GM18951 (cell line): ENCODE data around the gene LRRC1.

ENCODE experiments used
- POLR2A ChIP-seq: IDR thresholded peaks from 4 replicates; pipeline ENCODE4 v1.6.1; 2011; ENCODE audit warnings: mild to moderate bottlenecking; ENCODE audit not compliant: insufficient read length, insufficient read depth; ENCODE audit errors: extremely low read depth
- in situ Hi-C: fragments of 300-500 bp; cut with MboI; formaldehyde crosslinking; loops from one replicate; pipeline ENCODE4 v1.12.0; 2022; ENCODE audit warnings: low sequenced_read_pairs, mixed read lengths, inconsistent platforms; ENCODE audit not compliant: unreplicated experiment

The LRRC1 gene

DNA sequence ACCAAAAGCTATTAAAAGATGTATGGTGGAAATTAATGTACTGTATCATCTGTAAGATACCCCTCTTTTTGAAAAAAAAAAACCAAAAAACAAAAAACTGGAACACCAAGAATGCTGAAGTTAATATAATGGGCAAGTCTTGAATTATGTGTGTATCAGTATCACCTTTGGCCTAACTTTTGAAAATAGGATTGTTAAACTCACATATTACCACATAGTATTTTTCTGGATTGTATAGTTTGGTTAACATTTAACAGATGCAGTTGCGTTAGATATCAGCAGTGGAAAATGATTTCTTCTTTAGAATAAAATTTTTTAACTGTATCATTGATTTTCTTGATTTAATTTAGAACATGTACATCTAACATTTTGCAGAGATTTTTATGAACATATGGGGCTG is 118.5 kb downstream of the LRRC1 start:
- TF ChIP-seq POLR2A, result no peak
- in situ Hi-C loops, result no loop called here

DNA sequence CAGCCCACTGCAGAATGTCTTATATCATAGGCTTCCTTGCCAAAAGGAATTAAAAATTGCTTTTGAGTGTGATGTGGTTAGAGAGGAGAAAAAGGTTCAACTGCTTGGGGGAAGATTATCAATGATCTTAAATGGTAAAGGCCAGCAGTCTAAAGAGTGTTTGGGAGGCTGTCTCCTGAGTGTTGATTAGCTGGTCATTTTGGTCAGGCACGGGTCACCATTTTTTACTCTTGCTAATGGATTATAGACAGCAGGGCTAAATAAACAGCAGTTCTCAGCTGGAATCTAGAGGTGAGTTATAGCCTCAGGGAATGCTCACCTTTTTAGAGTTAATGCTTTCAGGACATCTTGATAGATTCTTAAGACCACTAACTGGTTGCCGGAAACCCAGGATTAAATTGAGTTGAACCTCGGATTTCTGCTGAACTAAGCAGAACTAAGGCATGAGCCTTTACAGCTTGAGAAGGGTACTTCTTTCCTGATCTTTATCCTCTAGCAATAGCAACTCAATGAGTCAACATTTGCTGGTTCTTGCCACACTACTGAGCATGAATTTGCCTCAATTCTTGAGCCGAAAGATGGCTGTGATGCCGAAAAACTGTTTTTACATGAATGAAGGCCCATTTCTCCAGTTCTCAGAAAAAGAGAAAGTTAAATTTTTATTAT is 120.4 kb downstream of the LRRC1 start:
- in situ Hi-C loops, result no loop called here
- TF ChIP-seq POLR2A, result no peak

GRCh38 chr6:53916804-53917463 is 122.1 kb downstream of the LRRC1 start:
- in situ Hi-C loops, result no loop called here
- TF ChIP-seq POLR2A, result no peak

GRCh38 chr6:53917464-53917842 is 122.6 kb downstream of the LRRC1 start:
- in situ Hi-C loops, result no loop called here
- TF ChIP-seq POLR2A, result no peak

DNA sequence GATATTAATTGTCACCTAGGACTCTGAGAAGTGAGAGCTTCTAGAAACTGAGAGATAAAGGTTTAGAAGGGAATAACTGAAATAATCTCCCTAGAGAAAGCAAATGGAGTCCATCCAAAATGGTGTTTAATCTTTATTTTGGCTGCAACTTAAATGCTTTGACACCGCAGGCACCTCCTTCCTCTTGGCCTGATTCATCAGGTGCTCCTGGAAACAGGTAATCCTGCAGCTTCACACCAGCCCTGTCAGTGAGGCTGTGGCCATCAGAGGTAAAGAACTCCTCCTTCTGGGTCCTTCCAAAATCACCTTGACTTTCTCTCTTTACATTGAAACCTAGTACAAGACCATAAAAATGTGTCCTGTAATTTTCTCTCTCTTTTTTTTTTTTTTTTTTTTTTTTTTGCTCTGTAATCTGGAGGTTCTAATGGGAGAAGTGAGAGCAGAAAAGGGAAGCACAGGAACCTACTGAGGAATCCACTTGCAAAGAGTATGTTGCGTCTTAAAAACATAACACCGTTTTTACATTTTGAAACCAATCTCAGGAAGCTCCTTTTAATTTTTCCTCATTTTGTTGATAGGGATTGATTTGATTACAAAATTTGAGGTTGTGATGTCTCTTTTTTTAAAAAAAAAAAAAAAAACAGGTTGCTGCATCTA is 124.2 kb downstream of the LRRC1 start:
- in situ Hi-C loops, result no loop called here
- TF ChIP-seq POLR2A, result no peak

DNA sequence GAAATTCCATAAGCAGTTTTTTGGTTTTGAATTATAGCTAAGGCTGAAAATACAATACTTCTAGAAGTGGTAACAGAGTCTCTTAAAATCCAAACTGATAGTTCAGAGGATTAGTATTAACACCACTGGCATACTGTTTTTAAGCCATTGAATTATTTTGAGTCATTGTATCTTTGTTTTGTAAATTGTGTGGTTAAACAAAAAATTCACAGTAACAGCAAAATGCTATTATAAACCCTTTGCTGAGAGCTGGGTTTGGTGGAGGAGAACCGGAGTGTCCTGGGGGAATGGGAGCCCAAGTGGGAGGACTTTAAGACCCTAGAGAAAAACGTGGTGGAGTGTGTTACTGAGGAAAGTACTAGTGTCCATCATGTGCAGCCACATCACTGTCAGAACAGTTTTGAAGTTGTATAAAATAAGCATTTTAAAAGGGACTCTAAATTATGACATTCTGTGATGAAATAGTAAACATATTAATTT is 125.1 kb downstream of the LRRC1 start:
- in situ Hi-C loops, result no loop called here
- TF ChIP-seq POLR2A, result no peak

DNA sequence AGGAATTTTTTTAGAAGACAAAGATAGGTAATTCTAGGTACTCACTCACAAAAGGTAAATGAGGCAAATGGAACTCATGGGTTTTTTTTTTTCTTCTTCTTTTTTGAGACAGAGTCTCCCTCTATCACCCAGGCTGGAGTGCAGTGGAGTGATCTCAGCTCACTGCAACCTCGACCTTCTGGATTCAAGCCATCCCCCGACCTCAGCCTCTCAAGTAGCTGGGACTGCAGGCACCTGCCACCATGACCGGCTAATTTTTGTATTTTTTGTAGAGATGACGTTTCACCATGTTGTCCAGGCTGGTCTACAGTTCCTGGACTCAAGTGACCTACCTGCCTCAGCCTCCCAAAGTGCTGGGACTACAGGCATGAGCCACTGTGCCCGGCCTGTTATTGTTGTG is 126.1 kb downstream of the LRRC1 start:
- in situ Hi-C loops, result no loop called here
- TF ChIP-seq POLR2A, result no peak

- no peak for TF ChIP-seq POLR2A
- in situ Hi-C loops, result no loop called here
These were observed 126.8 kb downstream of the LRRC1 start for GRCh38 chr6:53921639-53922038.

DNA sequence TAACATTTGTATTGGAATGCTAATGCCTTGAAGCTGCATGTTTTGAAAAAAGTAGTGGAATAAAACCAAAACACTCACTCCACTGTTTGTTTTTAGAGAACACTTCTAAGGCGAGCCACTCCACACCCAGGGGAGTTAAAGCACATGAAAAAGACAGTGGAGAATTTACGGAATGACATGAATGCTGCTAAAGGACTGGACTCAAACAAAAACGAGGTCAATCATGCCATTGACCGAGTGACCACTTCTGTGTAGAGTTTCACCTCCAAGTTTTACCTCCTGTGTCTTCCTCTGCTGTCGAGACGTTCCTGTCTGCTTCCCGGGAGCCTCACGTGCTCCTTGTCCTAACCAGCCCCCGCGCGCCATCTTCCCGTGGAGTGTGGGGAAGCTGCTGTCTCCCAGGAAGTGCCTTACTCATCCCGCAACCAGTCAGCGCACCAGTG is 127.8 kb downstream of the LRRC1 start:
- in situ Hi-C loops, result no loop called here
- no peak for TF ChIP-seq POLR2A

- in situ Hi-C loops, result no loop called here
- TF ChIP-seq POLR2A, result no peak
These were observed 129.5 kb downstream of the LRRC1 start for GRCh38 chr6:53924277-53924676.

- in situ Hi-C loops, result no loop called here
- no peak for TF ChIP-seq POLR2A
These were observed 130.1 kb downstream of the LRRC1 start for GRCh38 chr6:53924821-53925422.

DNA sequence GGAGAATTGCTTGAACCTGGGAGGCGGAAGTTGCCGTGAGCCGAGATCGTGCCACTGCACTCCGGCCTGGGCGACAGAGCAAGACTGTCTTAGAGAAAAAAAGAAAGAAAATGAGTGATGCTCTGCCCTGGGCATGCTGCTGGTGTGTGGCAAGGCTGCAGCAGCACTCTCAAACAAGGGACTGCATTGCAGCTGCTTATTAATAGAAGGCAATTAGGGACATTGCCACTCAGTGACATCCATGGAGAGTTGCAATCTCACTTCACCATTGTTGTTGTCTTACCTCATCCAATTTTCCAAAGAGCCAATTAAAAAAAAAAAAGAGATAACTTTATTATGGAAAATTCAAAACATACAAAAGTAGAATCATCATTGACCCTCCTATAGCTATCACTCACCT is 131.1 kb downstream of the LRRC1 start:
- in situ Hi-C loops, result no loop called here
- TF ChIP-seq POLR2A, result no peak

- TF ChIP-seq POLR2A, result no peak
- in situ Hi-C loops, result no loop called here
These were observed 131.7 kb downstream of the LRRC1 start for GRCh38 chr6:53926505-53926904.
